B cell (primary cell): Measurements from ENCODE around the gene TBX10. TPM values are rescaled to one million over a fixed set of nuclear protein-coding genes. Genes with fewer than 3 reads are reported as not detected.
"Not testable (repeated sequence)": the region's sequence is repeated elsewhere in the genome, so short reads cannot be mapped to it uniquely, and the experiment has no call there.

Source experiments
- ATAC-seq: fragments of 200-7000 bp; cut with Tn5 transposase; one replicate; pipeline ENCODE4 v1.10.0; 2021; ENCODE audit warnings: low read depth, mild to moderate bottlenecking, moderate number of reproducible peaks, moderate library complexity
- CTCF ChIA-PET: fragments of 350-600 bp; sonication (Branson Sonifier 250); formaldehyde crosslinking; loops from one replicate; lab custom pipeline; 2021; ENCODE audit warnings: antibody characterized with exemption, inconsistent platforms; lab: Charles Lee
- POLR2A ChIA-PET: fragments of 350-600 bp; sonication (Branson Sonifier 250); formaldehyde crosslinking; loops from one replicate; lab custom pipeline; 2021; ENCODE audit warnings: antibody characterized with exemption; lab: Charles Lee
- DNase-seq: peaks from one replicate; pipeline ENCODE4 v3.0.0; 2013
- H2AFZ ChIP-seq: 2 replicates; pipeline ENCODE4 v1.6.1; 2012; ENCODE audit warnings: mild to moderate bottlenecking, low read depth, low read length; ENCODE audit not compliant: insufficient read depth, poor library complexity, severe bottlenecking
- H3K27ac ChIP-seq, 2 donors: 1 replicate in 1 of 2; 2 replicates in 1 of 2; pipeline ENCODE4 v1.5.1; 2012 to 2013; ENCODE audit warnings: low read length in 2 of 2, mild to moderate bottlenecking in 2 of 2, moderate library complexity in 1 of 2
- H3K27me3 ChIP-seq, 4 experiments: fragments of 200-600 bp in 1 of 4; sonication (generic) in 1 of 4; replicated peaks in 1 of 4; 1 replicate in 2 of 4; 2 replicates in 2 of 4; pipeline versions ENCODE4 v1.6.1 to v1.7.0; 2013 to 2016; ENCODE audit warnings: low read length in 3 of 4, mild to moderate bottlenecking in 2 of 4, mixed read lengths in 1 of 4, moderate library complexity in 1 of 4; ENCODE audit not compliant: insufficient read depth in 4 of 4, control insufficient read depth in 3 of 4; ENCODE audit errors: control extremely low read depth in 1 of 4
- H3K36me3 ChIP-seq, 2 experiments: replicated peaks in 1 of 2; 1 replicate in 1 of 2; 2 replicates in 1 of 2; pipeline versions ENCODE4 v1.6.1 to v1.7.1; 2013; ENCODE audit warnings: low read length in 1 of 2; ENCODE audit not compliant: insufficient read depth in 2 of 2, control insufficient read depth in 1 of 2; ENCODE audit errors: control extremely low read depth in 1 of 2, extremely low read depth in 1 of 2
- H3K4me1 ChIP-seq, 2 donors: fragments of 200-600 bp in 1 of 2; sonication (generic) in 1 of 2; 1 replicate in 1 of 2; 2 replicates in 1 of 2; pipeline versions ENCODE4 v1.5.1 to v1.6.1; 2013 to 2017; ENCODE audit warnings: low read length in 2 of 2; ENCODE audit not compliant: control insufficient read depth in 2 of 2, insufficient read depth in 2 of 2
- H3K4me2 ChIP-seq: replicated peaks from 2 replicates; pipeline ENCODE3; 2012; ENCODE audit warnings: mild to moderate bottlenecking, low read depth, low read length; ENCODE audit not compliant: poor library complexity, severe bottlenecking
- H3K4me3 ChIP-seq, 5 experiments: fragments of 200-600 bp in 1 of 5; sonication (generic) in 1 of 5; 1 replicate in 3 of 5; 2 replicates in 2 of 5; pipeline versions ENCODE4 v1.5.1 to v1.7.0; 2011 to 2016; ENCODE audit warnings: low read length in 4 of 5, mild to moderate bottlenecking in 4 of 5, low read depth in 2 of 5, control low read depth in 1 of 5, moderate library complexity in 1 of 5; ENCODE audit not compliant: insufficient read depth in 1 of 5; ENCODE audit errors: control extremely low read depth in 1 of 5, extremely low read depth in 1 of 5
- H3K79me2 ChIP-seq: fragments of 200-600 bp; sonication (generic); one replicate; pipeline ENCODE4 v1.6.0; 2016; ENCODE audit warnings: low read length; ENCODE audit not compliant: control insufficient read depth, insufficient read depth
- H3K9ac ChIP-seq: fragments of 200-600 bp; sonication (generic); 2 replicates; pipeline ENCODE4 v1.6.1; 2017; ENCODE audit warnings: mild to moderate bottlenecking, low read length, moderate library complexity
- H3K9me3 ChIP-seq, 3 donors: one replicate each; pipeline versions ENCODE4 v1.6.1 to v1.7.1; 2013; ENCODE audit warnings: low read length in 2 of 3; ENCODE audit not compliant: control insufficient read depth in 2 of 3, insufficient read depth in 1 of 3; ENCODE audit errors: control extremely low read depth in 1 of 3
- H4K20me1 ChIP-seq: 2 replicates; pipeline ENCODE4 v1.6.0; 2012; ENCODE audit warnings: mild to moderate bottlenecking, low read length; ENCODE audit not compliant: insufficient read depth, control insufficient read depth, poor library complexity, severe bottlenecking
- H3K27ac Mint-ChIP-seq: one replicate; pipeline ENCODE4 v1.8.0; 2021; ENCODE audit warnings: mixed read lengths
- H3K27me3 Mint-ChIP-seq: one replicate; pipeline ENCODE4 v1.8.0; 2021; ENCODE audit warnings: mixed read lengths
- H3K4me1 Mint-ChIP-seq: one replicate; pipeline ENCODE4 v1.8.0; 2021; ENCODE audit warnings: mixed read lengths
- H3K4me3 Mint-ChIP-seq: one replicate; pipeline ENCODE4 v1.8.0; 2021; ENCODE audit warnings: mixed read lengths
- H3K9me3 Mint-ChIP-seq: one replicate; pipeline ENCODE4 v1.8.0; 2022; ENCODE audit warnings: mixed read lengths; ENCODE audit not compliant: insufficient read depth
- CTCF ChIP-seq: fragments of 200-600 bp; IDR thresholded peaks from one replicate; pipeline ENCODE4 v1.8.0; 2022; ENCODE audit warnings: antibody characterized with exemption, mild to moderate bottlenecking
- EZH2 ChIP-seq: IDR thresholded peaks from 2 replicates; pipeline ENCODE4 v1.6.1; 2012; ENCODE audit warnings: borderline replicate concordance, low read depth, mild to moderate bottlenecking, moderate library complexity, low read length; ENCODE audit not compliant: insufficient read depth, poor library complexity, severe bottlenecking
- WGBS: methylation state at CpG from one replicate; pipeline ENCODE4 v1.1.5; 2013; ENCODE audit warnings: missing lambda C conversion rate; ENCODE audit not compliant: insufficient coverage; 5-methylcytosine and 5-hydroxymethylcytosine counted together
- intact Hi-C: fragments of 100-400 bp; cut with micrococcal nuclease; formaldehyde crosslinking; loops from one replicate; pipeline ENCODE4 v1.10.0; 2022
- polyA plus RNA-seq: library from polyadenylated mRNA; depleted of rRNA; stranded (reverse); fragments of >200 nt; gene quantifications from 2 replicates; pipeline ENCODE4 v1.2.3, GENCODE V29; 2012
- total RNA-seq, 2 donors: library from RNA; stranded (reverse); fragments of 120-200 nt in 1 of 2; gene quantifications; 1 replicate in 1 of 2; 2 replicates in 1 of 2; pipeline versions ENCODE4 v1.2.3 to v1.2.4, GENCODE V29; 2013 to 2022

TBX10 gene
- total and polyA plus RNA-seq, 2 donors (not counting 1 experiment from before 2014, with no cell fraction given), result not detected

- DNase-seq (no peak), ATAC-seq (no peak)
- POLR2A ChIA-PET, result interaction anchor here (0.7 kb wide), 1 partner anchor 315 kb away, joined by 8 read pairs; no protein-coding TSS in a partner anchor
- H3K27ac Mint-ChIP-seq, result no peak overlapping the region
- H3K27me3 Mint-ChIP-seq, result peaks cover 32% of the 10 kb centered on the region
- Histone ChIP-seq H2AFZ (no peak overlapping the region), H3K36me3 (no peaks in the 10 kb centered on the region), H3K9ac (no peak overlapping the region), H3K9me3 (no peaks in the 10 kb centered on the region), H3K79me2 (no peaks in the 10 kb centered on the region), H4K20me1 (no peaks in the 10 kb centered on the region), H3K4me1 (no peaks in the 10 kb centered on the region), H3K4me2 (no peak overlapping the region), H3K4me3 (no peak overlapping the region), H3K27ac (no peak overlapping the region), H3K27me3 (peaks cover 0 to 7% (median 2%) of the 10 kb centered on the region in 4 experiments)
- H3K9me3 Mint-ChIP-seq, result no peaks in the 10 kb centered on the region
- TF ChIP-seq CTCF (no peak), EZH2 (no peak)
- CTCF ChIA-PET, result no interaction called here
- intact Hi-C loops, result no loop called here
- peaks cover 2% of the 10 kb centered on the region for H3K4me1 Mint-ChIP-seq
- no peak overlapping the region for H3K4me3 Mint-ChIP-seq
- 86% methylated on average over 1 of the region's 2 CpGs for WGBS
These were observed 48.4 kb upstream of the TBX10 start for GRCh38 chr11:67687986-67688385.

- H3K27me3 ChIP-seq, H3K4me1 Mint-ChIP-seq, intact Hi-C loops, H3K4me2 ChIP-seq, H2AFZ ChIP-seq, H3K27ac Mint-ChIP-seq, H3K9me3 ChIP-seq, H3K9me3 Mint-ChIP-seq, H3K27ac ChIP-seq, H3K4me3 ChIP-seq, H3K36me3 ChIP-seq, DNase-seq, ATAC-seq, H3K9ac ChIP-seq, POLR2A ChIA-PET, H3K4me1 ChIP-seq, H3K4me3 Mint-ChIP-seq, H4K20me1 ChIP-seq, H3K79me2 ChIP-seq: not testable (repeated sequence)
- WGBS, result 96% methylated on average over 3 of the region's 8 CpGs
- CTCF ChIA-PET, result interaction anchor here (1.5 kb wide), 1 partner anchor 43 kb away, joined by 3 read pairs; no protein-coding TSS in a partner anchor
- H3K27me3 Mint-ChIP-seq, result peaks cover 27% of the 10 kb centered on the region
These were observed 46.2 kb upstream of the TBX10 start for GRCh38 chr11:67685641-67686332.

GRCh38 chr11:67682126-67683034 lies 42.8 kb upstream of the TBX10 start:
- H3K27ac Mint-ChIP-seq, H3K9me3 ChIP-seq, H4K20me1 ChIP-seq, H3K79me2 ChIP-seq, intact Hi-C loops, H3K27ac ChIP-seq, H3K4me1 Mint-ChIP-seq, H3K36me3 ChIP-seq, H3K27me3 ChIP-seq, H3K9me3 Mint-ChIP-seq, ATAC-seq, H2AFZ ChIP-seq, H3K4me3 Mint-ChIP-seq, DNase-seq, POLR2A ChIA-PET, H3K9ac ChIP-seq, H3K4me1 ChIP-seq, H3K4me3 ChIP-seq, H3K4me2 ChIP-seq: not testable (repeated sequence)
- WGBS, result 89% methylated on average over 10 of the region's 14 CpGs
- peaks cover 11% of the 10 kb centered on the region for H3K27me3 Mint-ChIP-seq
- CTCF ChIA-PET, result interaction anchor here (1.0 kb wide), 1 partner anchor 15 kb away, joined by 3 read pairs; no protein-coding TSS in a partner anchor
